Fibroblast of gingiva (primary cell): Measurements from ENCODE around the gene PERCC1.
"Not testable (repeated sequence)": the region's sequence is repeated elsewhere in the genome, so short reads cannot be mapped to it uniquely, and the experiment has no call there.

Source experiments
- DNase-seq: peaks from one replicate; pipeline ENCODE4 v3.0.0-alpha.2; 2011; ENCODE audit warnings: low read depth

PERCC1 gene

GRCh38 chr16:1434644-1435592 lies 4.0 kb downstream of the PERCC1 start:
- no peak for DNase-seq

GRCh38 chr16:1435921-1436697 lies 5.2 kb downstream of the PERCC1 start:
- no peak for DNase-seq

GRCh38 chr16:1436731-1437355 lies 6.0 kb downstream of the PERCC1 start:
- no peak for DNase-seq

GRCh38 chr16:1437606-1438005 lies 6.7 kb downstream of the PERCC1 start:
- DNase-seq: no peak

- DNase-seq: no peak
Measured at GRCh38 chr16:1438229-1439057, 7.6 kb downstream of the PERCC1 start.

GRCh38 chr16:1439058-1439698 lies 8.3 kb downstream of the PERCC1 start:
- no peak for DNase-seq

GRCh38 chr16:1439699-1440074 lies 8.8 kb downstream of the PERCC1 start:
- DNase-seq: not testable (repeated sequence)

GRCh38 chr16:1441391-1441829 lies 10.5 kb downstream of the PERCC1 start:
- DNase-seq: no peak

GRCh38 chr16:1442697-1443096 lies 11.8 kb downstream of the PERCC1 start:
- DNase-seq: no peak

GRCh38 chr16:1443403-1443973 lies 12.6 kb downstream of the PERCC1 start:
- no peak for DNase-seq

GRCh38 chr16:1443980-1444729 lies 13.3 kb downstream of the PERCC1 start, which contains the start of gene CCDC154:
TSS of gene CCDC154 (minus strand) at chr16:1444556. CDS start at chr16:1444322, 234 bp downstream.
- DNase-seq: no peak

- no peak for DNase-seq
Measured at GRCh38 chr16:1444730-1445517, 14.0 kb downstream of the PERCC1 start.

GRCh38 chr16:1445518-1446203 lies 14.8 kb downstream of the PERCC1 start:
- DNase-seq: no peak

GRCh38 chr16:1446296-1447080 lies 15.6 kb downstream of the PERCC1 start:
- DNase-seq: no peak

GRCh38 chr16:1447965-1448364 lies 17.1 kb downstream of the PERCC1 start:
- DNase-seq: no peak

GRCh38 chr16:1448536-1449116 lies 17.7 kb downstream of the PERCC1 start:
- DNase-seq: no peak

GRCh38 chr16:1449201-1449788 lies 18.4 kb downstream of the PERCC1 start:
- DNase-seq: no peak
